GM19328 (cell line): Measurements from ENCODE around the gene CCNE1.

Source experiments
- ATAC-seq: cut with Tn5 transposase; IDR thresholded peaks from one replicate; pipeline ENCODE4 v1.9.1; 2021; ENCODE audit warnings: mild to moderate bottlenecking, moderate library complexity; ENCODE audit not compliant: unreplicated experiment

Gene CCNE1

GRCh38 chr19:29811125-29812079 lies at the start of gene CCNE1:
CCNE1 (plus strand) TSS chr19:29811991; CDS start chr19:29812556, 565 bp downstream.
- peak; percentile 82 for ATAC-seq

- ATAC-seq, result no peak
Measured at GRCh38 chr19:29763196-29763595, 48.6 kb upstream of the CCNE1 start.

- ATAC-seq, result no peak
Measured at GRCh38 chr19:29764361-29764760, 47.4 kb upstream of the CCNE1 start.

GRCh38 chr19:29766100-29766499 lies 45.7 kb upstream of the CCNE1 start:
- no peak for ATAC-seq

GRCh38 chr19:29767039-29767735 lies 44.6 kb upstream of the CCNE1 start:
- no peak for ATAC-seq

GRCh38 chr19:29768166-29768565 lies 43.6 kb upstream of the CCNE1 start:
- ATAC-seq, result no peak

- no peak for ATAC-seq
Measured at GRCh38 chr19:29769997-29770396, 41.8 kb upstream of the CCNE1 start.

GRCh38 chr19:29770648-29771047 lies 41.1 kb upstream of the CCNE1 start:
- ATAC-seq, result no peak

- no peak for ATAC-seq
Measured at GRCh38 chr19:29771708-29772414, 39.9 kb upstream of the CCNE1 start.

GRCh38 chr19:29772696-29773095 lies 39.1 kb upstream of the CCNE1 start:
- no peak for ATAC-seq

GRCh38 chr19:29773141-29773540 lies 38.6 kb upstream of the CCNE1 start:
- ATAC-seq, result no peak

GRCh38 chr19:29774126-29774525 lies 37.7 kb upstream of the CCNE1 start:
- no peak for ATAC-seq

- no peak for ATAC-seq
Measured at GRCh38 chr19:29777781-29778309, 33.9 kb upstream of the CCNE1 start.

GRCh38 chr19:29779921-29780320 lies 31.9 kb upstream of the CCNE1 start:
- no peak for ATAC-seq

- ATAC-seq, result no peak
Measured at GRCh38 chr19:29781386-29782259, 30.2 kb upstream of the CCNE1 start.

- no peak for ATAC-seq
Measured at GRCh38 chr19:29782260-29782580, 29.6 kb upstream of the CCNE1 start.

GRCh38 chr19:29783627-29784190 lies 28.1 kb upstream of the CCNE1 start:
- no peak for ATAC-seq

GRCh38 chr19:29784598-29785223 lies 27.1 kb upstream of the CCNE1 start:
- ATAC-seq, result no peak

- no peak for ATAC-seq
Measured at GRCh38 chr19:29785360-29785759, 26.4 kb upstream of the CCNE1 start.
